HG03354 (cell line): Measurements from ENCODE around the gene KLRF1.
A peak's percentile ranks its signal among the peaks of the same experiment; 100 is the strongest.
"Not testable (repeated sequence)": the region's sequence is repeated elsewhere in the genome, so short reads cannot be mapped to it uniquely, and the experiment has no call there.

ENCODE experiments used
- ATAC-seq: cut with Tn5 transposase; IDR thresholded peaks from one replicate; pipeline ENCODE4 v1.9.1; 2021; ENCODE audit warnings: mild to moderate bottlenecking; ENCODE audit not compliant: unreplicated experiment, poor library complexity, severe bottlenecking

Gene KLRF1

GRCh38 chr12:9867531-9867930 lies 40.2 kb downstream of the KLRF1 start:
- no peak for ATAC-seq

- ATAC-seq = no peak
Observed at GRCh38 chr12:9868311-9868801, 41.1 kb downstream of the KLRF1 start.

GRCh38 chr12:9868951-9869306 lies 41.6 kb downstream of the KLRF1 start:
- ATAC-seq = no peak

- ATAC-seq = peak; percentile 61
Observed at GRCh38 chr12:9869307-9870161, 42.3 kb downstream of the KLRF1 start, which contains the start of gene CLEC2B. Gene CLEC2B, minus strand, starts transcription at chr12:9869354.

- ATAC-seq = no peak
Observed at GRCh38 chr12:9870286-9870866, 43.1 kb downstream of the KLRF1 start.

GRCh38 chr12:9872162-9872561 lies 44.9 kb downstream of the KLRF1 start:
- ATAC-seq = no peak

- ATAC-seq = no peak
Observed at GRCh38 chr12:9872742-9873141, 45.5 kb downstream of the KLRF1 start.

- not testable (repeated sequence) for ATAC-seq
Observed at GRCh38 chr12:9876120-9876519, 48.8 kb downstream of the KLRF1 start.

- ATAC-seq = no peak
Observed at GRCh38 chr12:9880532-9881078, 53.3 kb downstream of the KLRF1 start.

- ATAC-seq = no peak
Observed at GRCh38 chr12:9881246-9881645, 54.0 kb downstream of the KLRF1 start, which contains the start of gene KLRF2. Gene KLRF2, plus strand, starts transcription at chr12:9881489. Its CDS starts 107 bp downstream, at chr12:9881596.

- no peak for ATAC-seq
Observed at GRCh38 chr12:9881988-9882387, 54.7 kb downstream of the KLRF1 start.

- ATAC-seq = no peak
Observed at GRCh38 chr12:9883175-9883574, 55.9 kb downstream of the KLRF1 start.

GRCh38 chr12:9888665-9889273 lies 61.5 kb downstream of the KLRF1 start:
- ATAC-seq = no peak
